WTC11 (cell line): ENCODE data around the gene IFITM2. TPM values are rescaled to one million over a fixed set of nuclear protein-coding genes. Genes with fewer than 3 reads are reported as not detected.
"Not testable (repeated sequence)": the region's sequence is repeated elsewhere in the genome, so short reads cannot be mapped to it uniquely, and the experiment has no call there.

ENCODE experiments used
- ATAC-seq: fragments of 200-7000 bp; cut with Tn5 transposase; 2 replicates; pipeline ENCODE4 v1.10.0; 2021; ENCODE audit warnings: mild to moderate bottlenecking, moderate library complexity
- CTCF ChIA-PET: fragments of 300-600 bp; sonication (Branson Sonifier 250); formaldehyde crosslinking; loops from one replicate; lab custom pipeline; 2021; ENCODE audit warnings: antibody characterized with exemption; lab: Charles Lee
- POLR2A ChIA-PET: fragments of 350-600 bp; sonication (Branson Sonifier 250); formaldehyde crosslinking; loops from one replicate; lab custom pipeline; 2021; ENCODE audit warnings: antibody characterized with exemption; lab: Charles Lee
- DNase-seq: peaks from one replicate; pipeline ENCODE4 v3.0.0; 2021; ENCODE audit warnings: low spot score
- H3K27ac Mint-ChIP-seq: 2 replicates; pipeline ENCODE4 v1.8.0; 2021; ENCODE audit warnings: mixed read lengths
- H3K27me3 Mint-ChIP-seq: 2 replicates; pipeline ENCODE4 v1.8.0; 2021; ENCODE audit warnings: low read depth, mild to moderate bottlenecking, moderate library complexity, mixed read lengths
- H3K36me3 Mint-ChIP-seq: 2 replicates; pipeline ENCODE4 v1.8.0; 2021; ENCODE audit warnings: mixed read lengths
- H3K4me1 Mint-ChIP-seq: 2 replicates; pipeline ENCODE4 v1.8.0; 2022; ENCODE audit warnings: mixed read lengths
- H3K4me3 Mint-ChIP-seq: 2 replicates; pipeline ENCODE4 v1.8.0; 2021; ENCODE audit warnings: mild to moderate bottlenecking, moderate library complexity, mixed read lengths
- H3K9me3 Mint-ChIP-seq: 2 replicates; pipeline ENCODE4 v1.8.0; 2021; ENCODE audit warnings: mixed read lengths
- MAX ChIP-seq: sonication (generic); formaldehyde crosslinking; IDR thresholded peaks from 2 replicates; pipeline ENCODE4 v1.8.0; 2022; ENCODE audit warnings: mild to moderate bottlenecking, missing genetic modification reagents
- NFATC4 ChIP-seq: fragments of 250-450 bp; sonication (Bioruptor Pico); IDR thresholded peaks from 2 replicates; pipeline ENCODE4 v1.9.0; 2021; ENCODE audit warnings: mild to moderate bottlenecking
- ZBTB21 ChIP-seq: sonication (generic); formaldehyde crosslinking; IDR thresholded peaks from 2 replicates; pipeline ENCODE4 v1.8.1; 2023; ENCODE audit warnings: mild to moderate bottlenecking, missing genetic modification reagents, borderline replicate concordance
- ZNF121 ChIP-seq: sonication (generic); formaldehyde crosslinking; IDR thresholded peaks from 2 replicates; pipeline ENCODE4 v1.8.0; 2023; ENCODE audit warnings: missing genetic modification reagents
- ZNF138 ChIP-seq: sonication (generic); formaldehyde crosslinking; conservative IDR thresholded peaks from 2 replicates; pipeline ENCODE4 v1.8.1; 2022; ENCODE audit warnings: mild to moderate bottlenecking, moderate library complexity, missing genetic modification reagents
- ZNF232 ChIP-seq: sonication (generic); formaldehyde crosslinking; IDR thresholded peaks from 2 replicates; pipeline ENCODE4 v1.8.0; 2022; ENCODE audit warnings: mild to moderate bottlenecking, missing genetic modification reagents
- ZNF263 ChIP-seq: sonication (generic); formaldehyde crosslinking; IDR thresholded peaks from 2 replicates; pipeline ENCODE4 v1.8.1; 2022; ENCODE audit warnings: low read depth, mild to moderate bottlenecking, moderate library complexity, missing genetic modification reagents
- ZNF532 ChIP-seq: fragments of 250-450 bp; sonication (Bioruptor Pico); IDR thresholded peaks from 2 replicates; pipeline ENCODE4 v1.9.0; 2021; ENCODE audit warnings: mild to moderate bottlenecking, borderline replicate concordance
- total RNA-seq: library from RNA; stranded (reverse); gene quantifications from 3 replicates; pipeline ENCODE4 v1.2.3, GENCODE V29; 2021
- TF ChIP-seq, protein P1 (sequence below): sonication (generic); formaldehyde crosslinking; IDR thresholded peaks from 2 replicates; pipeline ENCODE4 v1.8.1; 2023; ENCODE audit warnings: mild to moderate bottlenecking, missing genetic modification reagents, borderline replicate concordance

Gene IFITM2
- total RNA-seq, 1 experiment from 2014 or later: 436 TPM

- no peaks in the 10 kb centered on the region for H3K9me3 Mint-ChIP-seq
- DNase-seq: no peak
- ChIA-PET CTCF (interaction anchor here (1.7 to 1.9 kb wide), 2 partner anchors 96 kb away, joined by 4 to 5 read pairs; no protein-coding TSS in a partner anchor), POLR2A (no interaction called here)
- no peak for ATAC-seq
- H3K4me1 Mint-ChIP-seq: peaks cover 24% of the 10 kb centered on the region
- no peak for TF ChIP-seq ZNF232 (CRISPR knock-in tag)
- no peak for TF ChIP-seq MAX (CRISPR knock-in tag)
- TF ChIP-seq, protein P1, sequence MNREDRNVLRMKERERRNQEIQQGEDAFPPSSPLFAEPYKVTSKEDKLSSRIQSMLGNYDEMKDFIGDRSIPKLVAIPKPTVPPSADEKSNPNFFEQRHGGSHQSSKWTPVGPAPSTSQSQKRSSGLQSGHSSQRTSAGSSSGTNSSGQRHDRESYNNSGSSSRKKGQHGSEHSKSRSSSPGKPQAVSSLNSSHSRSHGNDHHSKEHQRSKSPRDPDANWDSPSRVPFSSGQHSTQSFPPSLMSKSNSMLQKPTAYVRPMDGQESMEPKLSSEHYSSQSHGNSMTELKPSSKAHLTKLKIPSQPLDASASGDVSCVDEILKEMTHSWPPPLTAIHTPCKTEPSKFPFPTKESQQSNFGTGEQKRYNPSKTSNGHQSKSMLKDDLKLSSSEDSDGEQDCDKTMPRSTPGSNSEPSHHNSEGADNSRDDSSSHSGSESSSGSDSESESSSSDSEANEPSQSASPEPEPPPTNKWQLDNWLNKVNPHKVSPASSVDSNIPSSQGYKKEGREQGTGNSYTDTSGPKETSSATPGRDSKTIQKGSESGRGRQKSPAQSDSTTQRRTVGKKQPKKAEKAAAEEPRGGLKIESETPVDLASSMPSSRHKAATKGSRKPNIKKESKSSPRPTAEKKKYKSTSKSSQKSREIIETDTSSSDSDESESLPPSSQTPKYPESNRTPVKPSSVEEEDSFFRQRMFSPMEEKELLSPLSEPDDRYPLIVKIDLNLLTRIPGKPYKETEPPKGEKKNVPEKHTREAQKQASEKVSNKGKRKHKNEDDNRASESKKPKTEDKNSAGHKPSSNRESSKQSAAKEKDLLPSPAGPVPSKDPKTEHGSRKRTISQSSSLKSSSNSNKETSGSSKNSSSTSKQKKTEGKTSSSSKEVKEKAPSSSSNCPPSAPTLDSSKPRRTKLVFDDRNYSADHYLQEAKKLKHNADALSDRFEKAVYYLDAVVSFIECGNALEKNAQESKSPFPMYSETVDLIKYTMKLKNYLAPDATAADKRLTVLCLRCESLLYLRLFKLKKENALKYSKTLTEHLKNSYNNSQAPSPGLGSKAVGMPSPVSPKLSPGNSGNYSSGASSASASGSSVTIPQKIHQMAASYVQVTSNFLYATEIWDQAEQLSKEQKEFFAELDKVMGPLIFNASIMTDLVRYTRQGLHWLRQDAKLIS: no peak
- no peak for TF ChIP-seq ZNF532 (CRISPR knock-in tag)
- TF ChIP-seq ZNF138 (CRISPR knock-in tag): no peak
- TF ChIP-seq ZNF121 (CRISPR knock-in tag): peak; percentile 56; the same call in 1 of the 2 replicates
- no peak overlapping the region for H3K27ac Mint-ChIP-seq
- peaks cover 3% of the 10 kb centered on the region for H3K27me3 Mint-ChIP-seq
- no peak overlapping the region for H3K4me3 Mint-ChIP-seq
- peaks cover 7% of the 10 kb centered on the region; the same call in 1 of the 2 replicates for H3K36me3 Mint-ChIP-seq
These were observed 38.9 kb downstream of the IFITM2 start for GRCh38 chr11:346529-346928.

DNA sequence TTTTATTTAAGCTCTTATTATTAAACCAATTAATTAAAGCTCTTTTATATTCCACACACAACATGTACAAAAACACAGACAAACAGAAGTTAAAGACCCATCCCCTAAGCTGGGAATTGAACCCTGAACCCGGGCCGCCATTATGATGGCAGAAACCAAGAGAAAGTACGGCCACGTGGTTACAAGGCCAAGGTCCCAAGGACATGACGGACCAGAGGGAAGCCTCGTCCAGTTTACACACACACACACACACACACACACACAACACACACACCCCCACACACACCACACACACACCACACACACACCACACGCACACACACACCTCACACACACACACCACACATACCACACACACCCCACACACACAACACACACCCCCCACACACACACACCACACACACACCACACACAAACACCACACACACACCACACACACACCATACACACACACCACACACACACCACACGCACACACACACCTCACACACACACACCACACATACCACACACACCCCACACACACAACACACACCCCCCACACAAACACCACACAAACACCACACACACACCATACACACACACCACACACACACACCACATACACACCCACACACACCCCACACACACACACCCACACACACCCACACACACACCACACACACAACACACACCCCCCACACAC, 41.8 kb downstream of the IFITM2 start:
- ATAC-seq, H3K9me3 Mint-ChIP-seq, H3K4me3 Mint-ChIP-seq, H3K27me3 Mint-ChIP-seq, DNase-seq, H3K36me3 Mint-ChIP-seq, H3K27ac Mint-ChIP-seq, POLR2A ChIA-PET: not testable (repeated sequence)
- CTCF ChIA-PET: interaction anchor here (0.8 to 1.4 kb wide), 2 partner anchors 9 to 10 kb away, joined by 3 to 4 read pairs; no protein-coding TSS in a partner anchor
- H3K4me1 Mint-ChIP-seq: peaks cover 31% of the 10 kb centered on the region

GRCh38 chr11:350033-350722, 42.6 kb downstream of the IFITM2 start:
- H3K27ac Mint-ChIP-seq, H3K4me3 Mint-ChIP-seq, H3K27me3 Mint-ChIP-seq, H3K9me3 Mint-ChIP-seq, DNase-seq, ATAC-seq, H3K36me3 Mint-ChIP-seq, POLR2A ChIA-PET: not testable (repeated sequence)
- CTCF ChIA-PET: interaction anchor here (1.4 kb wide), 1 partner anchor 10 kb away, joined by 4 read pairs; no protein-coding TSS in a partner anchor
- peaks cover 36% of the 10 kb centered on the region for H3K4me1 Mint-ChIP-seq

DNA sequence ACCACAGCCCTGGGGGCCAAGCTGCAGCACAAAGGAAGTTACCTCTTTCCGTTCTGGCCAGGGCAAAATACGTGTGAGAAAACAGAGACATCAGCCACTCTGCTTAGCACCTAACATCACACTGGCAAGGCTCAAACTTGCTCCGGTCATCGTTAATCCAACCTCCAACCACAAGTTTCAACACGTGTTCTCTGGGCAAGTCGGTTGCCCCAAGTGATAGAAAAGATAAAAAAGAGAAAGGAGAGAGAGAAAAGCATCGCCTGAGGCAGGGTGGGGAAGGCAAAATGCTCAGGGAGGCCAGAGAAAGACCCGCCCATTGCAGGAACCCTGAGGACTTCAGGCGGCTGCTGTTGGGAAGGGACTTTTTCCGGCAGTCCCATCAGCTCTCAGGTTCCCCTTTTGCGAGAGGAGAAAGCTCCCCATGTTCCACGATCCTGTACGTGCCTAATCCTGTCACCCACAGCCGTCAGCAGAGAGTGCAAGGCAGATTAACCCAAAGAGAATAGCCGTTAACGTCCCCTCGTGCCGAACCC, 43.2 kb downstream of the IFITM2 start:
- no peaks in the 10 kb centered on the region for H3K36me3 Mint-ChIP-seq
- H3K9me3 Mint-ChIP-seq: peaks cover 5% of the 10 kb centered on the region; the same call in 1 of the 2 replicates
- no peak overlapping the region for H3K4me3 Mint-ChIP-seq
- ATAC-seq (peak; percentile 13; the same call in 1 of the 2 replicates), DNase-seq (no peak)
- H3K27ac Mint-ChIP-seq: 0 out of 2 replicates have a peak overlapping the region, but pooled peaks have one; percentile 62
- ChIA-PET CTCF (interaction anchor here (1.4 kb wide), 1 partner anchor 11 kb away, joined by 4 read pairs; no protein-coding TSS in a partner anchor), POLR2A (no interaction called here)
- H3K4me1 Mint-ChIP-seq: peaks cover 38% of the 10 kb centered on the region
- peaks cover 5% of the 10 kb centered on the region for H3K27me3 Mint-ChIP-seq
- no peak for TF ChIP-seq NFATC4
- no peak for TF ChIP-seq ZBTB21 (CRISPR knock-in tag)
- TF ChIP-seq ZNF263 (CRISPR knock-in tag): no peak
- TF ChIP-seq, protein P1: no peak
